Measurements from ENCODE around the gene AGBL4.

The AGBL4 gene

DNA sequence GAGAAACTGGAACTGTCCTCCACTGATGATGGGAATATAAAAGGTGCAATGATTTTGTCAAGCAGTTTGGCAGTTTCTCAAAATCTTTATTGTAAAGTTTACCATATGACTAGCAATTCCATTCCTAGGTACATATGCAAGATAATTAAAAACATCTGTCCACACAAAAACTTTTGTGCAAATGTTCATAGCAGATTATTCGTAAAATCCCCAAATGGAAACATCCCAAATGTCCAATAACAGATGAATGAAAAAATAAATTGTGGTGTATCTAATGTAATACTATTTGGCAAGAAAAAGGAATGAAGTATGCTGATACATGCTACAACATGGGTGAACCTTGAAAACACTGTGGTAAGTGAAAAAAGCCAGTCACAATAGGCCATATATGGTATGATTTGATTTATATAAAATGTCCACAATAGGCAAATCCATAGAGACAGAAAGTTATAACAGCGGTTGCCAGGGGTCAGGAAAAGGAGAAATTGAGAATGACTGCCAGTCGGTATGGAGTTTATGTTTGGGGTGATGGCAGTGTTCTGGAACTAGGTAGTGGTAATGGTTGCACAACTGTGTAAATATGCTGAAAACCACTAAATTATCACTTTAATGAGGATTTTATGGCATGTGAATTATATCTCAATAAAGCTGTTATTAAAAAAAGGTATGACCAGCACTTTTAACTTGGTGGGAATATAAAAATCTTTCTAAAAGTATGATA, 1165.4 kb downstream of the AGBL4 start:
- H3K9me3 ChIP-seq (ENCODE audit: control insufficient read depth, insufficient read depth, low read depth, low read length), result no peaks in the 10 kb centered on the region
- ChIA-PET CTCF (no interaction called here), POLR2A (no interaction called here)
- no peaks in the 10 kb centered on the region for H3K4me1 ChIP-seq (ENCODE audit: control insufficient read depth, insufficient read depth, low read length)
- H3K36me3 ChIP-seq (ENCODE audit: control insufficient read depth in 2 of 2, insufficient read depth in 1 of 2, low read length in 2 of 2), result no peaks in the 10 kb centered on the region
- TF ChIP-seq, protein P1, sequence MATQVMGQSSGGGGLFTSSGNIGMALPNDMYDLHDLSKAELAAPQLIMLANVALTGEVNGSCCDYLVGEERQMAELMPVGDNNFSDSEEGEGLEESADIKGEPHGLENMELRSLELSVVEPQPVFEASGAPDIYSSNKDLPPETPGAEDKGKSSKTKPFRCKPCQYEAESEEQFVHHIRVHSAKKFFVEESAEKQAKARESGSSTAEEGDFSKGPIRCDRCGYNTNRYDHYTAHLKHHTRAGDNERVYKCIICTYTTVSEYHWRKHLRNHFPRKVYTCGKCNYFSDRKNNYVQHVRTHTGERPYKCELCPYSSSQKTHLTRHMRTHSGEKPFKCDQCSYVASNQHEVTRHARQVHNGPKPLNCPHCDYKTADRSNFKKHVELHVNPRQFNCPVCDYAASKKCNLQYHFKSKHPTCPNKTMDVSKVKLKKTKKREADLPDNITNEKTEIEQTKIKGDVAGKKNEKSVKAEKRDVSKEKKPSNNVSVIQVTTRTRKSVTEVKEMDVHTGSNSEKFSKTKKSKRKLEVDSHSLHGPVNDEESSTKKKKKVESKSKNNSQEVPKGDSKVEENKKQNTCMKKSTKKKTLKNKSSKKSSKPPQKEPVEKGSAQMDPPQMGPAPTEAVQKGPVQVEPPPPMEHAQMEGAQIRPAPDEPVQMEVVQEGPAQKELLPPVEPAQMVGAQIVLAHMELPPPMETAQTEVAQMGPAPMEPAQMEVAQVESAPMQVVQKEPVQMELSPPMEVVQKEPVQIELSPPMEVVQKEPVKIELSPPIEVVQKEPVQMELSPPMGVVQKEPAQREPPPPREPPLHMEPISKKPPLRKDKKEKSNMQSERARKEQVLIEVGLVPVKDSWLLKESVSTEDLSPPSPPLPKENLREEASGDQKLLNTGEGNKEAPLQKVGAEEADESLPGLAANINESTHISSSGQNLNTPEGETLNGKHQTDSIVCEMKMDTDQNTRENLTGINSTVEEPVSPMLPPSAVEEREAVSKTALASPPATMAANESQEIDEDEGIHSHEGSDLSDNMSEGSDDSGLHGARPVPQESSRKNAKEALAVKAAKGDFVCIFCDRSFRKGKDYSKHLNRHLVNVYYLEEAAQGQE (tag by site-specific recombination; IDR thresholded peaks at IDR 0.05), result no peak
- TF ChIP-seq ZNF571 (tag by site-specific recombination; IDR thresholded peaks at IDR 0.05), result no peak
- H3K27ac ChIP-seq (ENCODE audit: extremely low read depth, low read depth, low read length), result no peak overlapping the region
- H3K4me3 ChIP-seq (ENCODE audit: low read depth, low read length), result no peak overlapping the region

DNA sequence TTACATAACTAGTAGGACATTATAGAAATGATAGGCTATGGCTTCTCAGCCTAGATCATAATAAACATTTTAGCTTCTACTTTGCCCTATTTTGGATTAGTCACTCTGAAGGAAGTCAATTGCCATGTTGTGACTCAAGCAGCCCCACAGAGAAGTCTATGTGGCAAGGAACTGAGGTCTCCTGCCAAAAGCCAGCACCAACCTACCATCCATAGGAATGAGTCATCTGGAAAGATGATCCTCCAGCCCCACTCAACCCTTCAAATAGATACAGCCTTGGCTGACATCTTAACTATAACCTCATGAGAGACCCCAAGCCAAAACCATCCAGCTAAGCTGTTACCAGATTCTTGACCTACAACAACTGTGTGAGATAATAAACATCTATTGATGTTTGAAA, 1170.7 kb downstream of the AGBL4 start:
- ChIA-PET POLR2A (no interaction called here), CTCF (interaction anchor here (0.6 to 1.7 kb wide), 2 partner anchors 176 to 280 kb away, joined by 3 to 4 read pairs; no protein-coding TSS in a partner anchor)
- Histone ChIP-seq H3K36me3 (ENCODE audit: control insufficient read depth in 2 of 2, insufficient read depth in 1 of 2, low read length in 2 of 2) (no peaks in the 10 kb centered on the region), H3K4me1 (ENCODE audit: control insufficient read depth, insufficient read depth, low read length) (no peaks in the 10 kb centered on the region), H3K4me3 (ENCODE audit: low read depth, low read length) (no peak overlapping the region), H3K9me3 (ENCODE audit: control insufficient read depth, insufficient read depth, low read depth, low read length) (no peaks in the 10 kb centered on the region), H3K27ac (ENCODE audit: extremely low read depth, low read depth, low read length) (no peak overlapping the region)
- peak; percentile 32 for TF ChIP-seq SP7 (tag by site-specific recombination; IDR thresholded peaks at IDR 0.05)
- TF ChIP-seq OVOL3 (tag by site-specific recombination; IDR thresholded peaks at IDR 0.05), result no peak
- 0 out of 2 replicates have a peak, but pooled peaks have one; percentile 20 for TF ChIP-seq ZNF629 (tag by site-specific recombination; IDR thresholded peaks at IDR 0.05)
- TF ChIP-seq ZBTB21 (tag by site-specific recombination; IDR thresholded peaks at IDR 0.05), result peak; percentile 31; the same call in 1 of the 2 replicates

GRCh38 chr1:48851638-48852037, 1172.1 kb downstream of the AGBL4 start:
- Histone ChIP-seq H3K27ac (ENCODE audit: extremely low read depth, low read depth, low read length) (no peak overlapping the region), H3K36me3 (ENCODE audit: control insufficient read depth in 2 of 2, insufficient read depth in 1 of 2, low read length in 2 of 2) (no peaks in the 10 kb centered on the region), H3K4me1 (ENCODE audit: control insufficient read depth, insufficient read depth, low read length) (no peaks in the 10 kb centered on the region), H3K9me3 (ENCODE audit: control insufficient read depth, insufficient read depth, low read depth, low read length) (no peaks in the 10 kb centered on the region), H3K4me3 (ENCODE audit: low read depth, low read length) (no peak overlapping the region)
- no peak for TF ChIP-seq HOXA7 (CRISPR knock-in tag; IDR thresholded peaks at IDR 0.05; ENCODE audit: borderline replicate concordance)
- 0 out of 2 replicates have a peak, but pooled peaks have one; percentile 15 for TF ChIP-seq ZNF449 (tag by site-specific recombination; IDR thresholded peaks at IDR 0.05)
- no peak for TF ChIP-seq ZSCAN5A (tag by site-specific recombination; IDR thresholded peaks at IDR 0.05)
- CTCF ChIA-PET, result interaction anchor here (1.7 kb wide), 1 partner anchor 174 kb away, joined by 4 read pairs; no protein-coding TSS in a partner anchor
- POLR2A ChIA-PET, result no interaction called here

DNA sequence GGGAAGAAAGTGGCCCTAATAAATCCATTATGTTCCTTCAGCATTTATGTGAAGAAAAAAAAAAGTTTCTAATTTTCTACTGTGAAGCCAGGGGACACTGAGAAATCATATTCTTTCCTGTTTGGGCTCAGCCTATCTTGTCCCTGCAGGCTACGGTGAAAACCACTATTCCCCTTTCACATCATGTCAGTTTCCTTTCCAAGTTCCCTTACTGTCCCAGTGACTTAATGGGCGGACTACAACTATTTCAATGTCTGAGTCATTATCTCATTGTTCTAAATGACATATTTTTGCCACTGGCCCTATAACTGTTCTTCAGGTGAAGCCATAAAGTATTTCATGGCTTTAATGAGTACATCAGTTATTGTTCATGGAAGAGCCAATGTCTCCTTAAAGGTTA, 1175.7 kb downstream of the AGBL4 start:
- H3K36me3 ChIP-seq (ENCODE audit: control insufficient read depth in 2 of 2, insufficient read depth in 1 of 2, low read length in 2 of 2), result no peaks in the 10 kb centered on the region
- POLR2A ChIA-PET, result no interaction called here
- no peak overlapping the region for H3K4me3 ChIP-seq (ENCODE audit: low read depth, low read length)
- H3K27ac ChIP-seq (ENCODE audit: extremely low read depth, low read depth, low read length), result no peak overlapping the region
- no peaks in the 10 kb centered on the region for H3K4me1 ChIP-seq (ENCODE audit: control insufficient read depth, insufficient read depth, low read length)
- no peaks in the 10 kb centered on the region for H3K9me3 ChIP-seq (ENCODE audit: control insufficient read depth, insufficient read depth, low read depth, low read length)
- CTCF ChIA-PET, result no interaction called here
- TF ChIP-seq ZNF416 (tag by site-specific recombination; IDR thresholded peaks at IDR 0.05) (no peak), MYNN (tag by site-specific recombination; IDR thresholded peaks at IDR 0.05; ENCODE audit: borderline replicate concordance) (no peak), ZNF518A (tag by site-specific recombination; conservative IDR thresholded peaks at IDR 0.05; ENCODE audit: low read depth) (no peak), ZNF239 (tag by site-specific recombination; IDR thresholded peaks at IDR 0.05) (no peak), SALL2 (tag by site-specific recombination; IDR thresholded peaks at IDR 0.05; ENCODE audit: borderline replicate concordance) (no peak), ZNF132 (tag by site-specific recombination; IDR thresholded peaks at IDR 0.05; ENCODE audit: borderline replicate concordance) (no peak), ZNF169 (tag by site-specific recombination; IDR thresholded peaks at IDR 0.05) (no peak)

All from HEK293 (cell line).